Pons (tissue), 1 donor: ENCODE results near the gene TBC1D26.
"Not testable (repeated sequence)": the region's sequence is repeated elsewhere in the genome, so short reads cannot be mapped to it uniquely, and the experiment has no call there.

Experiments used
- DNase-seq: peaks from one replicate; pipeline ENCODE4 v3.0.0-alpha.2; 2016; ENCODE audit warnings: low spot score

The TBC1D26 gene

DNA sequence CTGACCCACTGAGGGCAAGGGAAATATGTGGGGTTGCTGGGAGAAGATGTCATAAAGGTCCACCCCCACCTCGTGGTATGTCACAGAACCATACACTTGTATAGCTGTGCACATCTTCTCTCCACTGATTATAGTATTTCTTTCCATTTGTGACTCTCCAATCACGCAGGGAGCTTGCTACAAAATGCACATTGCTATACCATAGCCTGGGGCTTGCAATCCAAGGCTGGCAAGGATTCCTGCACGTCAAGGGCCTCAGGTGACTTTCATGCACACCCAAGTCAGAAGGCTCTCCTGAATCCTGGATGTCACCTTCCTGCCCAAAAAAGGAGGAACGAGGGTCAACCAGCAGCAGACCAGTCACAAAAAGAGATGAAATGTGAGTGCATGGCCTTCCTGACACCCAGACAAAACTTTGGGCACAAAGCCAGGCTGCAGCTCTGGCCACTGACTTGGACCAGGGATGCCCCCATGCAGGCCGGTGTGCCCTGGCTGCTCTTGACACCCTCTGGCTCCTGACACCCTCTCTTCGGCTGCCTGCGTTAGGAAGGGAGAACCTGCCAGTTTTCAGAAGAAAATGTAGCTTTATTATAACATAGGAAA, 12.1 kb downstream of the TBC1D26 start:
- no peak for DNase-seq

DNA sequence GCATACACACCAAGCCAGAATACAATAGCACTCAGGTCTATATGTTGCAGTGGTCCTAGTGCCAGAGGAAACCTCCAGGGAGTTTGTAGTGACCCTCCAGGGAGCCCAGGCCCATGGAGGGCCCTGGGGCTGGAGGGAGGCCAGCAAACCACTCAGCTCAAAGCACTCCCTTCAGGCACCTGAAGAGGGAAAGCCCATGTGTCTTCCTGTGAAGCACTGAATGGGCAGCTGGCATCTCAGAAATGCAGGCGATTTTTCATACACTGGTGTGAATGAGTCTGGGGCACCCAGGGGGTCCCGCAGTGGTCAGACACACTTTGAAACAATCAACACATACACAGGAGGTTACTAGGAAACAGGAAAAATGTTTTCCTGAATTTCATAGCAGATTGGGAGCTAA, 12.8 kb downstream of the TBC1D26 start:
- no peak for DNase-seq

DNA sequence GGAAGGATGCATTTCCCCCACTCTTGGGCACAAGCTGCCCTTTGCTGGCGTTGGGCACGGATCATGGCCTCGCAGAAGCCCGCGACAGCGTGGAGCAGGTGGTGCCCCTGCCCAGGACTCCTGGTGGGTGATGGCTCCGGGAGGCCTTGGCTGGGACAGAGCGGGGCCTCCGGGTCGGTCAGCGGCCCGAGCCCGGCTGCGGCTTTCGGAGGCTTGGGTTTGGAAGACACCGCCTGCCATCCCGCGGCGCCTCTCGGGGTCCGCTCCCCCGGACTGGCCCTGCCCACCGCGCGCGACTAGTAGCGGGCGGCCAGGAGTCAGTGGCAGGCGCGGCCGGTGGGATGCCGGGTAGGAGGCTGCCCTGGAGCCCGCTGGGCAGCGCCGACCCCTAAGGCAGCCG, 17.3 kb downstream of the TBC1D26 start:
- DNase-seq = not testable (repeated sequence)

DNA sequence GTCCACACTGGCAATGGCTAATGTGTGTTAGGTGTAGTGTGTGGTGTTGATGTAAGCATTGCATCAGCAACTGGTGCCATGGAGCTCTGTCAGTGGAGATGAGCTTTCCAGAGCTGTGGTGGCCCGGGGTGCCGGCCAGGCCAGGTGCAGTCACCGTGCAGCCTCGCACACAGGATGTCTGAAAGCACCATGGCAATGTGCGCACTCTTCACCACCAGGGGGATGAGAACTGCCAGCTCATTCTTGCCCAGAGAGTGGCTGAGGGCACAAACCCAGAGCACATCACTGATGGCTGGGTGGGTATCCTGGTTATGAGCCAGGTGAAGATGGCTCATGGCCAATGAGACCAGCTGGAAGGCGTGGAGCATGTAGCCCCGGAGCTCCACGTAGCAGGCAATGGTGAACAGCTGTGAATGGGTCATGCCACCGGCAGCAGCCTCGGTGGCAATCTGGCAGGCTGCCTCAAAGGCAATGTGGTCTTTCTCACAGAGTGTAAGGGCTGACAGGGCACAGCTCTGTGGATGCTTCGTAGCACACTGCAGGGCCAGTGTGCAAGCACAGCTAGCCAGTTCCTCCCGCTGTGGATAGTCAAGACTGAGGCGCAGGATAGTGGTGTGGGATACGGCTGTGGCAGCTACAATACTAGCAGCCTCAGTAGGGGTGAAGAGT, 36.9 kb downstream of the TBC1D26 start:
- DNase-seq = not testable (repeated sequence)

DNA sequence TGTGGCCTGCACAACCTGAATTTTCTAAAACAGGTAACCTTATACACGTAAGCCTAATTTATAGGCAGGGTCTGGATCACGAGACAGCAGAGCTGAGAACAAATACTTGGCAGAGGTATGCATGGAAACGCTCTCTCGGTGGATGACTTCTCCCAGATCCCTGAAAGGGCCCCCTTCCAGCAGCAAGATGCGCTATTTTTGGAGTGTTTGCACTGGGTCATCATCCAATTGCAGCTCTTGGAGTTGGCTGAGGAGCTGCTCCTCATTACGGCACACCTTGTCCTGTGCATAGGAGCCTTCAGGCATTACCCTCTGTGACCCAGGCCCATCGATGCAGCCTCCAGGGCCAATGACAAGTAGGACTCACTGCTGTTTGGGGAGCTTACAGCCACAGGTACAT, 38.6 kb downstream of the TBC1D26 start:
- DNase-seq = not testable (repeated sequence)

DNA sequence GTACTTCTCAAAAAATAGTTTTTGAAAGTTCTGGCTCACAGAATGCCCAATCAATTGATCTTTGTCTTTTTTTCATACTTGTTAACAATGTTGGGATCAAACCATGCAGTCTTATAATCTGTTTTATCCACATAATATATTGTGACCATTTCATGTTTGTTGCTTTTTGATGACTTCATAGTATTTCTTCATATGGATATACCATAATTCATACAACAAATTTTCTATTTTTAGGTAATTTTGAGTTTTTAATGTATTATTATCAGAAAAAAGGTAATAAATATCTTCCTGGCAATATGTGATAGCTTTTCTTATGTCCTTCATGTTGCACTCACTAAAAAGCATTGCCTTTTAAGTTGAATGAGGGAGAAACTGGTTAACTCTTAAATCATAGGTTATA, 44.8 kb downstream of the TBC1D26 start:
- DNase-seq = no peak

DNA sequence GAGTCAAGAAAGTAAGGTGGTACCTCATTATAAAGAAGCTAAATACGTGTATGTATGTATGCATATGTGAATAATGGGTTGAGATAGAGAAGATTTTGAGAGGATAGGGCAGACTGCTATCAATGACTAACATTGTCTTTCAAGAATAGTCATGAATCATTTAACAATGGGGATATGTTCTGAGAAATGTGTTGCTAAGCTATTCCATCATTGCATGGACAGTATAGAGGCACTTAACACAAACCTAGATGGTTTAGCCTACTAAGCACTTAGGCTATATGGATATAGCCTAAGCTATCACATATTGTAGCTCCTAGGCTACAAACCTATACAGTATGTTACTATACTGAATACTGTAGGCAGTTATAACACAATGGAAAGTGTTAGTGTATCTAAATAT, 45.2 kb downstream of the TBC1D26 start:
- DNase-seq = no peak

DNA sequence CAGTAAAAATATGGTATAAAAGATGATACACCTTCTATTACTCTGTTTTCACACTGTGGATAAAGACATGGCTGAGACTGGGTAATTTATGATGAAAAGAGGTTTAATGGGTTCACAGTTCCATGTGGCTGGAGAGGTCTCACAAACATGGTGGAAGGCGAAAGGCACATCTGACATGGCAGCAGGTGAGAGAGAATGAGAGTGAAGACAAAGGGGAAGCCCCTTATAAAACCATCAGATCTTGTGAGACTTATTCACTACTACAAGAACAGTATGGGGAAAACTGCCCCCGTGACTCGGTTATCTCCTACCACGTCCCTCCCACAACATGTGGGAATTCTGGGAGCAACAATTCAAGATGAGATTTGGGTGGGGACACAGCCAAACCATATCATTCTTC, 45.6 kb downstream of the TBC1D26 start:
- DNase-seq = no peak

DNA sequence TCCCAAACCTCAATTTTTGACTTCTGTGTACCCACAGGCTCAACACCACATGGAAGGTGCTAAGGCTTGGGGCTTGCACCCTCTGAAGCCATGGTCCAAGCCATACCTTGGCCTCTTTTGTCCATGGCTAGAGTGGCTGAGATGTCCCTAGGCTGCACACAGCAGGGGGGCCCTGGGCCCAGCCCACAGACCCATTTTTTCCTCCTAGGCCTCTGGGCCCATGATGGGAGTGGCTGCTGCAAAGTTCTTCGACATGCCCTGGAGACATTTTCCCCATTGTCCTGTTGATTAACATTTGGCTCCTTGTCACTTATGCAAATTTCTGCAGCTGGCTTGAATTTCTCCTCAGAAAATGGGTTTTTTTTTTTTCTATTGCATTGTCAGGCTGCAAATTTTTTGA, 47.0 kb downstream of the TBC1D26 start:
- DNase-seq = no peak

DNA sequence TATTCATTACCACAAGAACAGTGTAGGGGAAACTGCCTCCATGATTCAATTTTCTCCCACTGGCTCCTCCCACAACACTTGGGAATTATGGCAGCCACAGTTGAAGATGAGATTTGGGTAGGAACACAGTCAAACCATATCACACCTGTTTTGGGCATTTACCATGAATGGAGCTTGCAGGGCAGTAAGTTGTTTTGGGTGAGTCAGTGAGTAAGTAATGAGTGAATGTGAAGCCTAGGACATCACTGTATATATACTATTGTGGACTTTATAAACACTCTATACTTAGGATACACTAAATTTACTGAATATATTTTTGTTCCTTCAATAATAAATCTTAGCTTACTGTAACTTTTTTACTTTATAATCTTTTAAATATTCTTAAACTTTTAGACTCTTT, 48.1 kb downstream of the TBC1D26 start:
- DNase-seq = no peak

DNA sequence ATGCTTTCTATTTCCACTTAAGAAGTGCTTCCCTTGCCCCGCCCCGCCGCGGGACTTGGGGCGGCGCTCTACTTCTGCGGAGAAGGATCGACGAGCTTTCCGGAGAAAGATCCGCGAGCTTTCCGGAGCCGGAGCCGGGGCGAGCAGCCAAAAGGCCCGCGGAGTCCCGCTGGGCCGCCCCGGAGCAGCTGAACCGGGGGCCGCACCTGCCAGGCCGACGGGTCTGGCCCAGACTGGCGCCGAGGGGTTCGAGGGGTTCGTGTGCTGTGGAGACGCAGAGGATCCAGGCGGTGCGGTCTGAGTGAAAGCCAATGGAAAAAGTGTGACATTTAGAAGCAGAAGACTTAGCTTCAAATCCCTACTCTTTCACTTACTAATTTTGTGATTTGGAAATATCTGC, 50.8 kb downstream of the TBC1D26 start:
- DNase-seq = peak; percentile 1

DNA sequence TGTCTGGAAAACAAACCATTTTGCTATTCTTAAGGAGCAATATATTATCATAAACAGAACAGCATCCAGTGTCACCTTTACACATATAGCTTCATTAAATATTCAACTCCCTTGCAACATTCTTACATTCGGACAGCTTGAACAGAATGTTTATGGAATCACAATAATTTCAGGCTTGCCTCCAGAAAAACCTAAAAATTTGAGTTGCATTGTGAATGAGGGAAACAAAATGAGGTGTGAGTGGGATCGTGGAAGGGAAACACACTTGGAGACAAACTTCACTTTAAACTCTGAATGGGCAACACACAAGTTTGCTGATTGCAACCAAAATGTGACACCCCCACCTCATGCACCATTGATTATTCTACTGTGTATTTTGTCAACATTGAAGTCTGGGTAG, 51.4 kb downstream of the TBC1D26 start:
- DNase-seq = peak; percentile 1

DNA sequence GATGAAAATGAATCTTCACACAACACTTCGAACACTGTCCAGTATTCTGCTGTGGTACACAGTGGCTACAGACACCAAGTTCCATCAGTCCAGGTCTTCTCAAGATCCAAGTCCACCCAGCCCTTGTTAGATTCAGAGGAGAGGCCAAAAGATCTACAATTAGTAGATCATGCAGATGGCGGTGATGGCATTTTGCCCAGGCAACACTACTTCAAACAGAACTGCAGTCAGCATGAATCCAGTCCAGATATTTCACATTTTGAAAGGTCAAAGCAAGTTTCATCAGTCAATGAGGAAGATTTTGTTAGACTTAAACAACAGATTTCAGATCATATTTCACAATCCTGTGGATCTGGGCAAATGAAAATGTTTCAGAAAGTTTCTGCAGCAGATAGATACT, 52.3 kb downstream of the TBC1D26 start:
- DNase-seq = peak; percentile 1

DNA sequence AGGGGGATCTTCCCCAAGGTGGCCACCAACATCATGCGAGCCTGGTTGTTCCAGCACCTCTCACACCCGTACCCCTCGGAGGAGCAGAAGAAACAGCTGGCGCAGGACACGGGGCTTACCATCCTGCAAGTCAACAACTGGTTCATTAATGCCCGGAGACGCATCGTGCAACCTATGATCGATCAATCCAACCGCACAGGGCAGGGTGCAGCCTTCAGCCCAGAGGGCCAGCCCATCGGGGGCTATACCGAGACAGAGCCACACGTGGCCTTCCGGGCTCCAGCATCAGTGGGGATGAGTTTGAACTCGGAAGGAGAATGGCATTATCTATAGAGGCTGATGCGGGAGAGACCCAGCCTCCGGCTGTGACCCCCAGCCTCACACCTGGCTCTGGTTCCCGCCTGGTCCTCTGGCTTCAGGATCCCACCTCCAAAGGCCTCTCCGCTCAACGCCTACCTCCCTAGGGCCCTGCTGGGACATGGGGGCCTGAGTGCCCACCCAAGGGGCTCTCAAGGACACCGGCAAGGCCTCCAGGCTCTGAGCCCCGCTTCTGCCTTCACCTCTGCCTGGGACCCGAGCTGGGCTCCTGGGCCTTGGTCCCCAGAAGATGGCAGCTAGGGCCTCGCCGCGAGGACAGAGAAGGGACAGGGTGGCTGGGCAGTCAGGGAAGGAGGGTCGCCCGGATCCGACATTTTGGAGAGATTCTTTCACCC, 55.4 kb downstream of the TBC1D26 start:
- DNase-seq = not testable (repeated sequence)

DNA sequence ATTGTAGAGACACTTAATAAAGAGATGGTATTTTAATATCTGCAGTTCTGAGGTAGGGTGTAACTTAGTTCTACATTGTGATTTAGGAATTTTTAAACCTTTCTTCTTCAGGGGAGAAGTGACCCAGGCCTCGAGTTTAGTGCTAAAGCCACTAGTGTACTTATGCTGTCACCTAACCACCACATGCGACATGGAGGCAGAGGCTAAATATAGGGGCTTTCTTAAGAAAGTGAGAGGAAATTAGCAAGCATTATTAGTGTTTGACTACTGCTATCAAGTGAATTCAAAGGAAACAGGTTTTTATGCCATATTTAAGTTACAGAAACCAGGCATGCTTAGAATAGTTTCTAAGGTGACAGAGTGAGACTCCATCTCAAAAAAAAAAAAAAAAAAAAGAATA, 56.3 kb downstream of the TBC1D26 start:
- DNase-seq = not testable (repeated sequence)
